Ascending aorta (tissue), 2 donors: Measurements from ENCODE around the gene KIF25. TPM values are rescaled to one million over a fixed set of nuclear protein-coding genes. Genes with fewer than 3 reads are reported as not detected.

Experiments
- DNase-seq, 2 donors: peaks; one replicate each; pipeline ENCODE4 v3.0.0-alpha.2; 2019; ENCODE audit warnings: low spot score in 2 of 2
- H3K27ac ChIP-seq, 2 donors: fragments of 200-600 bp; sonication (generic); one replicate each; pipeline ENCODE4 v1.5.1; 2016 to 2017; ENCODE audit warnings: mild to moderate bottlenecking in 1 of 2
- H3K27me3 ChIP-seq: fragments of 200-600 bp; sonication (generic); one replicate; pipeline ENCODE4 v1.5.1; 2017
- H3K36me3 ChIP-seq, 2 donors: fragments of 200-600 bp; sonication (generic); one replicate each; pipeline ENCODE4 v1.5.1; 2016
- H3K4me1 ChIP-seq, 2 donors: fragments of 200-600 bp; sonication (generic); one replicate each; pipeline ENCODE4 v1.5.1; 2016 to 2017; ENCODE audit warnings: mild to moderate bottlenecking in 1 of 2
- H3K4me3 ChIP-seq, 2 donors: fragments of 200-600 bp; sonication (generic); one replicate each; pipeline ENCODE4 v1.5.1; 2016 to 2017; ENCODE audit warnings: mild to moderate bottlenecking in 1 of 2
- H3K9me3 ChIP-seq, 2 donors: fragments of 200-600 bp; sonication (generic); one replicate each; pipeline ENCODE4 v1.5.1; 2016
- intact Hi-C: fragments of 100-400 bp; cut with DNase I; formaldehyde crosslinking; loops from one replicate; pipeline ENCODE4 v1.15.1; 2023
- total RNA-seq: library from RNA; depleted of rRNA; stranded (reverse); fragments of >200 nt; gene quantifications from one replicate; pipeline ENCODE4 v1.1.0, GENCODE V29; 2016
- TF ChIP-seq, protein P1 (sequence below), 3 experiments: fragments of 200-600 bp in 2 of 3; fragments of 450-650 bp in 1 of 3; sonication (generic) in 2 of 3; IDR thresholded peaks; one replicate each; pipeline ENCODE4 v1.5.1; 2016 to 2019; ENCODE audit warnings: antibody characterized with exemption in 3 of 3, mild to moderate bottlenecking in 1 of 3, moderate library complexity in 1 of 3

KIF25 gene
- total RNA-seq, 1 donor from 2014 or later, result not detected

DNA sequence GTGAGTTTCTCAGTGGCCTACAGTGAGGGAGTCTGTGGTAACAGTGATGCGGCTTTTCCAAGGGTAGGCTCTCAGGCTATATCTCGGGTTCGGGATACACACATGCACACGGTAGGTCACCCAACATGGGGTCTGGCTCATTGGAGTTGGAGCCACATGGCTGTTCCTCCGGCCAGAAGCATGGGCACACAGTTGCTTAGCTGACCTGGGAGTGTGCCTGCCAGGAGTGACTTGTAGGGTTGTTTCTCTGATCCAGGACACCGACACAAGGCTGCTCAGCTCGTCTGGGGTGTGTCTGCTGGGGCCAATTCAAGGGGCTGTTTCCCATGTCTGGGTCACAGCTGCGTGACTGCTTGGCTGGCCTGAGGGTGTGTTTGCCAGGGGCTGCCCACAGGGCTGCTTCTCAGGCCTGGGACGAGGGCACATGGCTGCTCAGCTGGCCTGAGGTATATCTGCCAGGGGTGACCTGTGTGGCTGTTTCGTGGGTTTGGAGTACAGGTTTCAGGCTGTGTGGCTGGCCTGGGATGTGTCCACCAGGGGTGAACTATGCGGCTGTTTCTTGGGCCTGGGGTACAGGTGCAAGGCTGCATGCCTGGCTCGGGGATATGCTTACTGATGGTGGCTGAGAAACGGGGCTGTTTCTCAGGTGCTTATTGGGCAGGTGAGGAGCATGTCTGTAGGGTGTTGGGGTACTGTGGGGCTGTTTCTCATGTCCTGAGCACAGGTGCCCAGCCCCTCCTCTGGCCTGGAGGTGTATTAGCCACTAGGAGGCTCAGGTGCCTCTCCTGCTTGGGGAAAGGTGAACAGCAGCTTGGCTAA, 15.2 kb downstream of the KIF25 start:
- Histone ChIP-seq H3K4me1 (no peaks in the 10 kb centered on the region), H3K27me3 (no peaks in the 10 kb centered on the region), H3K36me3 (no peaks in the 10 kb centered on the region), H3K9me3 (peaks cover 0 to 26% of the 10 kb centered on the region in 2 donors), H3K27ac (no peak overlapping the region), H3K4me3 (no peak overlapping the region)
- DNase-seq, result no peak
- TF ChIP-seq, protein P1, sequence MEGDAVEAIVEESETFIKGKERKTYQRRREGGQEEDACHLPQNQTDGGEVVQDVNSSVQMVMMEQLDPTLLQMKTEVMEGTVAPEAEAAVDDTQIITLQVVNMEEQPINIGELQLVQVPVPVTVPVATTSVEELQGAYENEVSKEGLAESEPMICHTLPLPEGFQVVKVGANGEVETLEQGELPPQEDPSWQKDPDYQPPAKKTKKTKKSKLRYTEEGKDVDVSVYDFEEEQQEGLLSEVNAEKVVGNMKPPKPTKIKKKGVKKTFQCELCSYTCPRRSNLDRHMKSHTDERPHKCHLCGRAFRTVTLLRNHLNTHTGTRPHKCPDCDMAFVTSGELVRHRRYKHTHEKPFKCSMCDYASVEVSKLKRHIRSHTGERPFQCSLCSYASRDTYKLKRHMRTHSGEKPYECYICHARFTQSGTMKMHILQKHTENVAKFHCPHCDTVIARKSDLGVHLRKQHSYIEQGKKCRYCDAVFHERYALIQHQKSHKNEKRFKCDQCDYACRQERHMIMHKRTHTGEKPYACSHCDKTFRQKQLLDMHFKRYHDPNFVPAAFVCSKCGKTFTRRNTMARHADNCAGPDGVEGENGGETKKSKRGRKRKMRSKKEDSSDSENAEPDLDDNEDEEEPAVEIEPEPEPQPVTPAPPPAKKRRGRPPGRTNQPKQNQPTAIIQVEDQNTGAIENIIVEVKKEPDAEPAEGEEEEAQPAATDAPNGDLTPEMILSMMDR (IDR thresholded peaks at IDR 0.05), result no peak
- intact Hi-C loops, result no loop called here

DNA sequence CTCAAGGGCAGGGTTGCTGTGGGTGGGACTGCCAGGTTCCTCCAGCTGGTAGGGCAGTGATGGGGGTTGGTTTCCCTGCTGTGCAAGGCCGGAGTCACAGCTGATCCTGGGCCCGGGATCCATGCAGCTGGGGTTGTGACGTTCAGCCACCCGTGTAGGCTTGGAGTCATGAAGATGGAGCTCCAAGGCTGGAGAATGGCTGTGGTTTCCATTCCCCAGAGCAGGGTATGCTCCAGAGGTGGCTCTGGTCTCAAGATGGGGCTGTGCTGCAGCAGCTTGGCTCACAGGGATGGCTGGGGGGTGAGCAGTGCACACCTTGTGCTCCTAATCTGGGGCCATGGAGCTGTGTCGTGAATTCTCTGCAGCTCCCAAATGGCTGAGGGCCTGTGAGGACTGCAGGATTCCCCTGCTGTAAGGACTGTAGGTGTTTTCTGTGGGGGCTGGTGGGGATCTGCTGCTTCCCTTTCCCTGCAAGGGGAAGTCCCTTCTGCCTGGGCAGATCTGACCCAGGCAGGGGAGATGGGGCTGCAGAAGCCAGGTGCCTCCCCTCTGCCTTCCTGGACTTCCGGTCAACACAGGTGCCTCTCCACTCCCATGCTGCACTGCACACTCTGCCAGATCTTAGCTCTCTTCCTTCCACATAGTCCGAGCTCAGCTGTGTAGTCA, 15.9 kb downstream of the KIF25 start:
- TF ChIP-seq, protein P1 (IDR thresholded peaks at IDR 0.05), result no peak
- intact Hi-C loops, result no loop called here
- Histone ChIP-seq H3K36me3 (no peaks in the 10 kb centered on the region), H3K27ac (no peak overlapping the region), H3K27me3 (no peaks in the 10 kb centered on the region), H3K4me1 (no peaks in the 10 kb centered on the region), H3K4me3 (no peak overlapping the region), H3K9me3 (peaks cover 0 to 20% of the 10 kb centered on the region in 2 donors)
- DNase-seq, result no peak

DNA sequence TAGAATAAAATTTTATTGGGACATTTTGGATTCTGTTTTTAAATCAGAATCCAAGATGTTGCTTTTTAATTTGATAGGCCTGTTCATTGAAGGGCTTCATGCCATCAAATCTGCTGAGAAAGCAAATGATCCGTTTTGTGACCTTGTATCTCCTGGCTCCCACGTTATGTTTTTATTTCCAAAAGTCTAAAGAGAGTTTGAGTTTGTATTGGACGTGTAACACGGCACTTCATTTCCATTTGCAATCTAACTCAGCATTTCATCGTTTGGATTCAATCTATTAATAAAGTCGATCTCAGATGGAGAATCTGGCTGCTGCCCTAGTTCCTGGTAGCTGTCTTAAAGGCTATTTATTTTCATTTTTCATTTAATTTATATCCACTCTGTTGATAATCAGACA, 17.0 kb downstream of the KIF25 start:
- no peak overlapping the region for H3K4me3 ChIP-seq
- no peaks in the 10 kb centered on the region for H3K27me3 ChIP-seq
- H3K4me1 ChIP-seq, result no peaks in the 10 kb centered on the region
- TF ChIP-seq, protein P1 (IDR thresholded peaks at IDR 0.05), result no peak
- intact Hi-C loops, result no loop called here
- H3K9me3 ChIP-seq, result peaks cover 0 to 18% of the 10 kb centered on the region in 2 donors
- no peak overlapping the region for H3K27ac ChIP-seq
- no peaks in the 10 kb centered on the region for H3K36me3 ChIP-seq
- DNase-seq, result no peak

DNA sequence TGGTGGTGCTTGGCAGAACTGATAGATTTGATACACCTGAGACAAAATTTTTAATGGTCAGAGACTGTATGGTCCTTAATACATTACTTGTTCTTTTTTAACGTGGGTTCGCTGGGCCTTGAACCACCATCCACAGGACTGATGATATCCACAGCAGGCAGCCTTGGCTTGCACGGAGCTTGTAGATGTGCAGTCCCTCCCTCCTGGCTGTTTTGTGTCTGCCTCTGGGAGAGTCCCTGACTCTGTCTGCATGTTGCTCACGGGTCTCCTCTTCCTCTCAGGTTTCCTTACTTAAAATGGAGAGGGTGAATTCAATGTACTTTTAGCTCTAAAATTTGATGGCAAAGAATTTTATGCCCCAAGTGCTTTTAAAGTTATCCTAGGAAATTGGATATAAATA, 17.5 kb downstream of the KIF25 start:
- Histone ChIP-seq H3K4me1 (no peaks in the 10 kb centered on the region), H3K4me3 (no peak overlapping the region), H3K9me3 (peaks cover 0 to 18% of the 10 kb centered on the region in 2 donors), H3K27me3 (no peaks in the 10 kb centered on the region), H3K27ac (no peak overlapping the region), H3K36me3 (no peaks in the 10 kb centered on the region)
- intact Hi-C loops, result no loop called here
- DNase-seq, result no peak
- TF ChIP-seq, protein P1 (IDR thresholded peaks at IDR 0.05), result no peak

DNA sequence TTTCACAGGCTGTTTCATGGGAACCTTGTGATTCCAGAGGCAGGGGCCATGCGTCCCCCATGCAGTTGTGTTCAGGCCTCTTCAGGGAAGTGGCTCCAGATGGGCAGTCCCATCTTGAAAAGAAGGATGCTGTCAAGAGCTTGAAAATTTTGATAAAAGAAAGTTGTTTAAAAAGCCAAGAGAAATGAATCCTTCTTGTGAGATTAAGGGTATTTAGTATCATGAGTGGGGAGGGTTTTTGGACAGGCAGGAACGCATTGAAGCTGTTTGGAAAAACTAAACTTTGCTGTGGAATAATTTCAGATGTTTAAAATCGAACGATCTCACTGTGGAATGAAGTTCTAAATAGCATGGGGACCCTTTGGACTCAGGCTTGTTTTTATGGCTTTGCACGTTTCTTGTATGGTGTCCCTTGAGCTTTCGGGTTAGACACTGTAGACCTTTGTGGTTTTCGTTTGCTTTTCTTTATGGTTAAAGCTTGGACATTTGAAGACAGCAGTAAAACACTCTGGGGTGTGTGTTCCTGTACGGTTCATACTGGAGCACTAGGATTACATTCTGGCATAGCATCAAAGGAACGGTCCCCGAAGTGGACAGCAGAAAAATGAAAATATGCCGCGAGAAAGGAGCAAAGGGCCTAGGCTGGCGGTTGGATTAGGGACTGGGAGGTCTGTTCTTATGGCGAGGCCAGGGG, 18.2 kb downstream of the KIF25 start:
- Histone ChIP-seq H3K27me3 (no peaks in the 10 kb centered on the region), H3K4me3 (no peak overlapping the region), H3K36me3 (no peaks in the 10 kb centered on the region), H3K27ac (no peak overlapping the region), H3K9me3 (peaks cover 0 to 16% of the 10 kb centered on the region in 2 donors), H3K4me1 (no peaks in the 10 kb centered on the region)
- intact Hi-C loops, result no loop called here
- DNase-seq, result no peak
- TF ChIP-seq, protein P1 (IDR thresholded peaks at IDR 0.05), result no peak
